22Rv1 (cell line): Measurements from ENCODE around the gene E2F3.
A peak's percentile ranks its signal among the peaks of the same experiment; 100 is the strongest.

Experiments used
- H3K27ac ChIP-seq: fragments of 450-650 bp; 2 replicates; pipeline ENCODE4 v1.5.1; 2017
- CTCF ChIP-seq: fragments of 450-650 bp; IDR thresholded peaks from 2 replicates; pipeline ENCODE4 v1.5.1; 2017; ENCODE audit warnings: mild to moderate bottlenecking
- ZFX ChIP-seq: fragments of 450-650 bp; IDR thresholded peaks from 2 replicates; pipeline ENCODE4 v1.6.1; 2017; ENCODE audit warnings: antibody characterized with exemption, borderline replicate concordance

E2F3 gene

DNA sequence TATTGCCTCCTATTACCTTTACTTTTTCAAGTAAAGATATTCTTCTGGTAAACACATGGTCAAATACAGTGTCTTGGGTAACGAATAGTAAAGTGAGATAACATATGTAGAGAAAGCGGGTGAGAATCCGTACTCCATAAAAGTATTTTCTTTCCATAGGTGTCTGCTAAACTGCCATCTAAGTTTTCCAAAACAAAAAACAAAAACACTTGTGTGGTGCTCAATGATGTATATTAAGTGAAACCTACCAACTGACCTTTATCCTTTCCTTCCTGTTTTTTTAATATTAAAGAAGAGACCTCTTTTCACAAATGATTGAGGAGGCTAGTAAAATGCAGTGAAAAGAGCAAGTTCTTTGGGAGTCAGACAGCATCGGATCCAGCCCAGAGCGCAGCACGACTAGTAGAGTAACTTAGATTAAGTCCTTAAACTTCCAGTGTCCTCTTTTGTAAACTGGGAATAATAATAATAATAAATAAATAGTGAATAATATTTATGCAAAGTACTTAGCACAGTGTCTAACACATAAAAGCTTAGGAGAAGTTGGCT, 132.1 kb downstream of the E2F3 start:
- TF ChIP-seq ZFX (no peak), CTCF (no peak)
- peak overlapping the region; percentile 69 for H3K27ac ChIP-seq

- peak within 1 kb of the TSS; percentile 69 for H3K27ac ChIP-seq
- no peak for TF ChIP-seq CTCF
- no peak for TF ChIP-seq ZFX
These were observed 132.9 kb downstream of the E2F3 start, which contains the start of gene CDKAL1 for GRCh38 chr6:20534295-20535262. Gene CDKAL1 (plus strand): TSS chr6:20534457. CDS start chr6:20546351, 11,894 bp downstream.

- no peak overlapping the region for H3K27ac ChIP-seq
- TF ChIP-seq CTCF (no peak), ZFX (no peak)
These were observed 136.5 kb downstream of the E2F3 start for GRCh38 chr6:20538131-20538662.

DNA sequence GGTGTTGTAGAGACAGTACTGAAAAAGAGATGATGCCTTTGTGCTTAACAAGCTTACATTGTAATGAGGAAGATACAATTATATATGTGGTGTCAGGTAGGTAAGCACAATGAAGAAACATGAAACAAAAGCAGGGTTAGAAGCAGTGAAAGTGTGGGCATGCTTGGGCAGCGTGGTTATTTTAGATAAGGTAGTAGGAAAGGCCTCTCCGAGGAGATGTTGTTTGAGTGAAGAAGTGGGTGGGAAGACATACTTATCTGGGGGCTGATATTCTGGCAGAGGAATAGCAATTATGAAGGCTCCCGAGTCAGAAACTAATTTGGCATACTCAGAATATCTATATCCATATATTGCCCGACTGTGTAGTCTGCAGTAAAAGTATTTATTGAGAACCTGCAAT, 137.2 kb downstream of the E2F3 start:
- H3K27ac ChIP-seq: no peak overlapping the region
- TF ChIP-seq CTCF (no peak), ZFX (no peak)

DNA sequence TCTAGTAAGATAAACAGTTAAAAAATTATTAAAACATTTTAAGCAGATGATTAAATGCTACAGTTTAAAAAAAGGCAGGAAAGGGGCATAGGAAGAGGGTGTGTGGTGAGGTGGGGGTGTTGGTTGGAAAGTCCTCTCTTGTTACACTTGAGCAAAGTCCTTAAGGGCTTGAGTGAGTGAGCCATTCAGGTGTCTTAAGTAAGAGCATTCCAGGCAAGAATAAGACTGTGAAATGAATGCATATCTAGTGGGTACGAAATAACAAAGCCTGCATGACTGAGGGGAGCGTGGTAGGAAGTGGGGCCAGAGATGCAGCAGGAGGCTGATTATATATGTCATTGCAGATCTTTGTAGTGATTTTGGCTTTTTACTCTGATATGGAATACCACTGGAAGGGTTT, 137.7 kb downstream of the E2F3 start:
- H3K27ac ChIP-seq: no peak overlapping the region
- TF ChIP-seq CTCF (no peak), ZFX (no peak)

DNA sequence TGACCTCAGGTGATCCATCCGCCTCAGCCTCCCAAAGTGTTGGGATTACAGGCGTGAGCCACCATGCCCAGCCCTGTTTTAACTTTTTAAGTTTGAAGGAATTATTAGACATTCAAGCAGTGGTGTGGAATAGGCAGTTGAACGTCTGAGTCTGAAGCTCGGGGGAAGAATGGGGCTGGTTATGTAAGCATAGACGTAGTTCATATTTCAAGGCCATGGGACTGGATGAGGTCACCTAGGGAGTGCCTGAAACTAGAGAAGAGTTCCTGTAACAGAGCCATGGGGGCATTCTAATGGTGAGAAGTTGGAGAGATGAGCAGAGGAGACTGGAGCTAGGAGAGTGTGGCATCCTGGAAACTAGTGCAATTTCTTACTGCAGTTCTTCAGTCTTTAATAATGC, 139.0 kb downstream of the E2F3 start:
- TF ChIP-seq ZFX (no peak), CTCF (no peak)
- H3K27ac ChIP-seq: no peak overlapping the region

DNA sequence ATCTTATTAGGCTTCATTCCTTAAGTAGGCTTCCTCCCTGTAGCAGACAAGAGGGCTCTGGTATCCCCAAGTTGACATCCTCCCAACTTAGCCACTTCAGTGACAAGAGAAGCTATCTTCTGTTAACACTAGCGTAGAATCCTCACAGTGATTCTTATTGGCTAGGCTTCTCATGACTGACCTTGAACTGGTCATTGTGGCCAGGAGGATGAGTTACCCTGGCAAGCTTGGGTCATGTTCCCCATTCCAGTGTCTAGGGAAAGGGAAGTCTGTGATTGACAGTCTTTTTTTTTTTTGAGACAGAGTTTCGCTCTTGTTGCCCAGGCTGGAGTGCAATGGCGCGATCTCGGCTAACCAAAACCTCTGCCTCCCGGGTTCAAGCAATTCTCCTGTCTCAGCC, 139.7 kb downstream of the E2F3 start:
- H3K27ac ChIP-seq: no peak overlapping the region
- TF ChIP-seq CTCF (no peak), ZFX (no peak)
